Loucy (cell line): ENCODE data around the gene ARFIP2.

ENCODE experiments used
- H2AFZ ChIP-seq: fragments of 200-600 bp; sonication (generic); 2 replicates; pipeline ENCODE4 v1.6.0; 2016; ENCODE audit warnings: antibody characterized with exemption, mild to moderate bottlenecking, low read length, moderate library complexity
- H3F3A ChIP-seq: fragments of 200-600 bp; 2 replicates; pipeline ENCODE4 v1.6.0; 2016; ENCODE audit warnings: antibody characterized with exemption, low read depth, mild to moderate bottlenecking
- H3K27me3 ChIP-seq: fragments of 200-600 bp; sonication (generic); 2 replicates; pipeline ENCODE4 v1.6.1; 2014; ENCODE audit warnings: low read length, mild to moderate bottlenecking; ENCODE audit not compliant: insufficient read depth, poor library complexity, severe bottlenecking
- H3K36me3 ChIP-seq: fragments of 200-600 bp; sonication (generic); 2 replicates; pipeline ENCODE4 v1.6.1; 2016; ENCODE audit warnings: low read length; ENCODE audit not compliant: insufficient read depth
- H3K4me1 ChIP-seq: fragments of 200-600 bp; sonication (generic); 2 replicates; pipeline ENCODE4 v1.5.1; 2014; ENCODE audit warnings: low read length, mild to moderate bottlenecking; ENCODE audit not compliant: insufficient read depth, poor library complexity, severe bottlenecking
- H3K4me2 ChIP-seq: fragments of 200-600 bp; sonication (generic); 2 replicates; pipeline ENCODE4 v1.6.0; 2014; ENCODE audit warnings: antibody characterized with exemption, low read length, low read depth, mild to moderate bottlenecking; ENCODE audit not compliant: poor library complexity, severe bottlenecking
- H3K4me3 ChIP-seq: fragments of 200-600 bp; sonication (generic); 2 replicates; pipeline ENCODE4 v1.5.1; 2014; ENCODE audit warnings: low read length, mild to moderate bottlenecking, mixed read lengths; ENCODE audit not compliant: poor library complexity, severe bottlenecking
- H3K79me2 ChIP-seq: fragments of 200-600 bp; sonication (generic); 2 replicates; pipeline ENCODE4 v1.6.1; 2014; ENCODE audit warnings: low read length; ENCODE audit not compliant: insufficient read depth
- H3K9ac ChIP-seq: fragments of 200-600 bp; sonication (generic); 2 replicates; pipeline ENCODE4 v1.6.0; 2014; ENCODE audit warnings: mild to moderate bottlenecking, low read depth, low read length, moderate library complexity; ENCODE audit not compliant: poor library complexity, severe bottlenecking
- H3K9me2 ChIP-seq: fragments of 200-600 bp; sonication (generic); replicated peaks from 2 replicates; pipeline ENCODE4 v1.6.1; 2016; ENCODE audit warnings: low read depth, low read length, mixed read lengths
- H3K9me3 ChIP-seq: fragments of 200-600 bp; sonication (generic); 2 replicates; pipeline ENCODE4 v1.6.1; 2014; ENCODE audit warnings: mild to moderate bottlenecking, antibody characterized with exemption, low read length, low read depth; ENCODE audit not compliant: insufficient read depth
- H4K20me1 ChIP-seq: fragments of 200-600 bp; sonication (generic); 2 replicates; pipeline ENCODE4 v1.6.0; 2014; ENCODE audit warnings: antibody characterized with exemption, low read length, mild to moderate bottlenecking; ENCODE audit not compliant: insufficient read depth, poor library complexity, severe bottlenecking
- CTCF ChIP-seq: fragments of 200-600 bp; sonication (generic); conservative IDR thresholded peaks from 2 replicates; pipeline ENCODE4 v1.5.1; 2014; ENCODE audit warnings: mild to moderate bottlenecking, antibody characterized with exemption, low read length
- EZH2phosphoT487 ChIP-seq: fragments of 200-600 bp; IDR thresholded peaks from 2 replicates; pipeline ENCODE4 v1.6.1; 2018; ENCODE audit warnings: antibody characterized with exemption, mild to moderate bottlenecking, moderate library complexity, borderline replicate concordance

The ARFIP2 gene

DNA sequence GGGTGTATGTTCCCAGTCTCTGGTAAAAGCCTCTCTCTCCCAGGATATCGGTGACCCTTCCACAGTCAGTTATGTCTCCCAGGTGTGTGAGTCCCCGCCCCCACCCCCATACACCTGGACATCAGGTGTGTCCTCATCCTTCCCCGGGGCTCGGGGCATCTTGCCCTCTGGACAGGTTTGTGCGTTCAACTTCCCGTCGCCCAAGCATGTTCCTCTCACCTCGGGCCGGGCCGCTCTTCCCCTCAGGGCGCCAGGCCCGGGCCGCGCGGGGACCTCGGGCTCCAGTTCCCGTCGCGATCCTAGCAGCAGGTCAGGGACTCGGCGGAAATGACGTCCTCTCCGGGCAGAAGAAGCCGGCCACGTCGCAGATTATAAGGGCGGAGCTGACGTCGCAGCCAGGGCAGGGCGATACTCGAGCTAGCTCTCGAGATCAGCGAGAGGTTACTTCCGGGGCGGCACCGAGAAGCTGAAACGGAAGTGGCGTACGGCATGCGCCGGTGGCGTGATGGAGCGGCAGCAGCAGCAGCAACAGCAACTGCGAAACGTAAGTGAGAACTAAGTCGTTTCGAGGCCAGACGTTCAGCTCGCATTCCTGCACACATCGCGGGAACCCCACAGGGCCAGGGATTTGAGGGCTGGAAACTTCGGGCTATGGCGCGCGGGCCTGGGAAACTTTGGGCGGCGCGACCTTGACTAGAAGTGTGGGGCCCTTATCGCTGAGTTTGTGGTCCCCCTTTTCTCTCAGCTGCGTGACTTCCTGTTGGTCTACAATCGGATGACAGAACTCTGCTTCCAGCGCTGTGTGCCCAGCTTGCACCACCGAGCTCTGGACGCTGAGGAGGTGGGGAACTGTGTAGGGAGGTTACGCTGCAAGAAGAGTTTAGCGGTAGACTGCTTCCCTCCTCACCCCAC, at the start of gene ARFIP2, which contains the start of gene TIMM10B:
ARFIP2 (minus strand) TSS at position 320 of the 912 bp plus-strand sequence. CDS start 910 bp downstream, outside the sequence.
TIMM10B (plus strand) TSS at position 490 of the 912 bp plus-strand sequence; CDS start at position 506, 16 bp downstream.
- no peak for TF ChIP-seq CTCF
- TF ChIP-seq EZH2phosphoT487 = no peak
- Histone ChIP-seq H3K27me3 (no peaks in the 10 kb centered on the region), H3K9ac (peak within 1 kb of the TSS; percentile 85), H3K79me2 (peaks cover 57% of the 10 kb centered on the region), H2AFZ (peak within 1 kb of the TSS; percentile 81), H3K9me3 (no peaks in the 10 kb centered on the region), H4K20me1 (peaks cover 33% of the 10 kb centered on the region), H3K4me3 (peak within 1 kb of the TSS; percentile 92), H3K4me1 (peaks cover 33% of the 10 kb centered on the region), H3K9me2 (no peaks in the 10 kb centered on the region), H3K36me3 (peaks cover 5% of the 10 kb centered on the region; the same call in 1 of the 2 replicates), H3K4me2 (peak within 1 kb of the TSS; percentile 96), H3F3A (peaks cover under 1% of the 10 kb centered on the region; the same call in 1 of the 2 replicates)

DNA sequence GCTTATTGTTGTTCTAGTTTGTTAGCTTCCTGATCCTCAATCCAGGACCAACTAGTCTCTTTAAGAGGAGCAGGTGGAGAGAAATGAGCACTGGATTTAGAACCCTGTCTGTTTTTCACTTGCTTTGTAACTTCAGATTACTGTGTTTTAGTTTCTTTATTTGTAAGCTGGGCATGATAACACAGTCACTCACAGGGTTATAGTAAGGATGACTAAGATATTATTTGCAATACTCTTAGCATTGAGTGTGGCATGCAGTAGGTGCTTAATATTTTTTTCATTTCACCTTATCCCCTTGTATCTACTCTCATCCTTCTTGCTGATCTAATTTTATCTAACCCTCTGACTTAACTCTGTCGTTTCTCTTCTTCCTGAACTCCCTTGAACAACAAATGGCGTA, 49.7 kb upstream of the ARFIP2 start:
- no peak for TF ChIP-seq EZH2phosphoT487
- TF ChIP-seq CTCF = no peak
- no peak overlapping the region for H3K4me2 ChIP-seq
- no peaks in the 10 kb centered on the region for H3K4me1 ChIP-seq
- no peak overlapping the region for H3K9ac ChIP-seq
- no peaks in the 10 kb centered on the region for H3K36me3 ChIP-seq
- no peaks in the 10 kb centered on the region for H3K79me2 ChIP-seq
- H3K4me3 ChIP-seq = no peak overlapping the region
- no peaks in the 10 kb centered on the region for H3F3A ChIP-seq
- no peaks in the 10 kb centered on the region for H3K9me2 ChIP-seq
- no peaks in the 10 kb centered on the region for H4K20me1 ChIP-seq
- H2AFZ ChIP-seq = no peak overlapping the region
- H3K27me3 ChIP-seq = no peaks in the 10 kb centered on the region
- H3K9me3 ChIP-seq = no peaks in the 10 kb centered on the region

DNA sequence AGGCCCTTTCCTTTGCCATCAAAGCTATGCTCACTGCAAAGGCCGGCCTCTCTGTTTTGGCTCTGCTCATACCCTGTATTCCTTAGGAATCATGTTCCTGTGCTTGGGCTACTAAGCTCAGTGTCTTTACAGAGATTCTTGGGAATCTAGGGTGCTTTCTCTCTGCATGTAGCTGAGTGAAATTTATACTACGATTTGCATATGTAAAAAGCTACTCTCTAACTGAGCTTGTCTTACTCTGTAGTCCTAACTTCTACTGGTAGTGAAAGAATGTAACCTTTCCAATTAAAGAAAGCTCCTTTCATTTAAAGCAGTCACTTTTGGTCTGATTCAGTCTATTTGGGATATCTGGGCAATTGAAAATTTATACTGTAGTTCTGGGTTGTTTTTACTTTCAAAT, 48.1 kb upstream of the ARFIP2 start:
- Histone ChIP-seq H2AFZ (no peak overlapping the region), H3K9ac (no peak overlapping the region), H3K36me3 (no peaks in the 10 kb centered on the region), H3K79me2 (no peaks in the 10 kb centered on the region), H3K9me2 (no peaks in the 10 kb centered on the region), H3F3A (no peaks in the 10 kb centered on the region), H4K20me1 (no peaks in the 10 kb centered on the region), H3K4me1 (no peaks in the 10 kb centered on the region), H3K27me3 (no peaks in the 10 kb centered on the region), H3K9me3 (no peaks in the 10 kb centered on the region), H3K4me3 (no peak overlapping the region), H3K4me2 (no peak overlapping the region)
- no peak for TF ChIP-seq CTCF
- no peak for TF ChIP-seq EZH2phosphoT487
